ENCODE data around the gene EXOC4.

DNA sequence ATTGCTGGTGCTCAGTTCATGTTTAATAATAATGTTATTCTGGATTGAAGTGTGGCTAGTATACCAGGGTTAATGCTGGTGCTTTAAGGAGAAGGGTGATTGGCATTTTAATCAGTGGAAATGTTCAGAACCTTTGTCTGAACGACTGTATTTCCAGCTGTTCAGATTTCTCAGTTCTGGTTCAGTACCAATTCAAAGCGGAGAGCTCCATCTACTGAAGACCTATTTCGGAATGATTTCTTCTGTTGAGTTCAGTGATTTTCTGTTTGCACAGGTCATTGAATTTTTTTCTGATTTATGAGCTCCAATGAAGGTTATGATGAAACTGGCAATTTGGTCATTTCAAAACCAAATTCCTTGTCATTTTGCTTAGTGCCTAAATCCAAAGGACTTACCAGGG lies 160.1 kb downstream of the EXOC4 start:
- TF ChIP-seq CTCF (tag by site-specific recombination; IDR thresholded peaks at IDR 0.05), result no peak
- TF ChIP-seq KLF16 (tag by site-specific recombination; IDR thresholded peaks at IDR 0.05), result no peak
- TF ChIP-seq ZNF580 (tag by site-specific recombination; IDR thresholded peaks at IDR 0.05), result no peak
- no peak for TF ChIP-seq RBAK (tag by site-specific recombination; IDR thresholded peaks at IDR 0.05)
